ENCODE results near the gene MAD1L1. TPM values are rescaled to one million over a fixed set of nuclear protein-coding genes. Genes with fewer than 3 reads are reported as not detected.

Gene MAD1L1
- total and polyA plus RNA-seq, 2 of the 8 experiments (the other 6 are each of a cell fraction or from before 2014, with no cell fraction given) = 40.4 to 44.6 TPM

DNA sequence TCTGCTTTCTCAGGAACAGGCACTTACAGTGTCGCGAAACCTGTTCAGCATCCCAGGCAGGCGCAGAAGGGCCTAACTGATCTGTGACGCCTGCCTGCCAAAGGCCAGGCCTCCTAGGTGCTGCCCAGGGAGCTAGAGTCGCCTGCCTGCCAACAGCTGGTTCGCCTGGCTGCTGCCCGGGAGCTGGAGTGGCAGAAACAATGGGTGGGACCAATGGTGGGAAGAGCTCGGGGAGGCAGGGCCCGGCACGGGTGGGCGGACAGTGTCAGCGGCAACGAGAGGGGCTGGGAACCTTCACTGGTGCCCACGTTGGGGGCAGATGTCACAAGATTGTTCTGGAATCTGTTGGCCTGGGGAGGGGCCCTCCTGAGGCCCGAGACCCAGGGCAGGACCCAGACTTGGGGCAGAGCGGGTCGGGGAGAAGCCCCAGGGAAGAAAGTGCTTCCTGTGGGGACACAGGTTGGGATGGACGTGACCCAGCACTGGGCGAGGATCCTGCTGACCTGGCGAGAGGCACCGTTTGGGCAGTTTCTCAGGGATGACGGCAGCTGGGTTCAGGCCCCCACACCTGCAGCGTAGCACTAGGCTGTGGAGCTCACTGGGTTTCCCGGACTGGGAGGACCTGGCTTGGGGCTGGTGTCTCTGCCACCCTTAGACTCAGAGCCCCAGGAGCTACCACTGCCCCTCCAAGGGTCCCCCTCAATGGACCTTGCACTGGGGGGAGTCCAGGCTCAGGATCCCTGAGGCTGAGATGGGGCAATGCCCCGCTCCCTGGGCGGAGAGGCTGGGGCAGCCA is 380.8 kb downstream of the MAD1L1 start (continued):
- TF ChIP-seq SIN3A (conservative IDR thresholded peaks at IDR 0.05 in 1 of 2, IDR thresholded peaks at IDR 0.05 in 1 of 2; ENCODE audit: low read depth in 1 of 2, low read length in 2 of 2) = no peak
